Mucosa of gallbladder (tissue), 1 donor: ENCODE measurements around the gene KRTAP2-3. TPM values are rescaled to one million over a fixed set of nuclear protein-coding genes. Genes with fewer than 3 reads are reported as not detected.
"Not testable (repeated sequence)": the region's sequence is repeated elsewhere in the genome, so short reads cannot be mapped to it uniquely, and the experiment has no call there.

Source experiments
- DNase-seq: peaks from one replicate; pipeline ENCODE4 v3.0.0-alpha.2; 2020; ENCODE audit warnings: low spot score
- total RNA-seq: library from RNA; stranded (reverse); gene quantifications from one replicate; pipeline ENCODE4 v1.2.1, GENCODE V29; 2021
- donor health status: DM: no; HTN: no; CAD: no.

The KRTAP2-3 gene
- not detected for total RNA-seq

- DNase-seq, result no peak
Observed at GRCh38 chr17:41060052-41060604, at the start of gene KRTAP2-3. Gene KRTAP2-3, minus strand, starts transcription at chr17:41060114. Its CDS starts 64 bp downstream, at chr17:41060050.

- not testable (repeated sequence) for DNase-seq
Observed at GRCh38 chr17:41108728-41109386, 48.9 kb upstream of the KRTAP2-3 start.

- no peak for DNase-seq
Observed at GRCh38 chr17:41107941-41108450, 48.1 kb upstream of the KRTAP2-3 start.

- DNase-seq, result not testable (repeated sequence)
Observed at GRCh38 chr17:41105347-41105746, 45.4 kb upstream of the KRTAP2-3 start, which contains the start of gene KRTAP4-9. Gene KRTAP4-9, plus strand, starts transcription at chr17:41105389. Its CDS starts 0 bp downstream, at chr17:41105389.

- DNase-seq, result not testable (repeated sequence)
Observed at GRCh38 chr17:41104386-41105038, 44.6 kb upstream of the KRTAP2-3 start.

GRCh38 chr17:41103896-41104295, 44.0 kb upstream of the KRTAP2-3 start:
- DNase-seq, result no peak

- no peak for DNase-seq
Observed at GRCh38 chr17:41101586-41102259, 41.8 kb upstream of the KRTAP2-3 start, which contains the start of gene KRTAP4-16. Gene KRTAP4-16, minus strand, starts transcription at chr17:41102209. Its CDS starts 0 bp downstream, at chr17:41102209.

GRCh38 chr17:41099682-41100480, 40.0 kb upstream of the KRTAP2-3 start:
- DNase-seq, result not testable (repeated sequence)

- no peak for DNase-seq
Observed at GRCh38 chr17:41098481-41098880, 38.6 kb upstream of the KRTAP2-3 start.

GRCh38 chr17:41098042-41098441, 38.1 kb upstream of the KRTAP2-3 start, which contains the start of gene KRTAP4-8:
Gene KRTAP4-8, minus strand, starts transcription at chr17:41098142. Its CDS starts 58 bp downstream, at chr17:41098084.
- DNase-seq, result no peak

GRCh38 chr17:41096055-41096454, 36.1 kb upstream of the KRTAP2-3 start:
- no peak for DNase-seq

GRCh38 chr17:41088760-41089352, 28.9 kb upstream of the KRTAP2-3 start:
- not testable (repeated sequence) for DNase-seq

GRCh38 chr17:41084100-41084856, 24.4 kb upstream of the KRTAP2-3 start, which contains the start of gene KRTAP4-7:
Gene KRTAP4-7, plus strand, starts transcription at chr17:41084150. Its CDS starts 57 bp downstream, at chr17:41084207.
- DNase-seq, result not testable (repeated sequence)

- not testable (repeated sequence) for DNase-seq
Observed at GRCh38 chr17:41083427-41083826, 23.5 kb upstream of the KRTAP2-3 start.

GRCh38 chr17:41082626-41083025, 22.7 kb upstream of the KRTAP2-3 start:
- no peak for DNase-seq

- no peak for DNase-seq
Observed at GRCh38 chr17:41076788-41077187, 16.9 kb upstream of the KRTAP2-3 start.

GRCh38 chr17:41073676-41074075, 13.8 kb upstream of the KRTAP2-3 start:
- no peak for DNase-seq

GRCh38 chr17:41071606-41072360, 11.9 kb upstream of the KRTAP2-3 start:
- no peak for DNase-seq

- DNase-seq, result no peak
Observed at GRCh38 chr17:41069031-41069430, 9.1 kb upstream of the KRTAP2-3 start.
